Stomach (tissue), 9 donors: ENCODE measurements around the gene SIRT2. TPM values are rescaled to one million over a fixed set of nuclear protein-coding genes. Genes with fewer than 3 reads are reported as not detected.
"Not testable (repeated sequence)": the region's sequence is repeated elsewhere in the genome, so short reads cannot be mapped to it uniquely, and the experiment has no call there.

Source experiments
- DNase-seq, 2 donors: peaks; one replicate each; pipeline versions ENCODE4 v3.0.0 to v3.0.0-alpha.2; 2013 to 2019
- H3K27ac ChIP-seq, 5 donors: fragments of 200-600 bp in 4 of 5; sonication (generic) in 4 of 5; one replicate each; pipeline ENCODE4 v1.5.1; 2013 to 2019; ENCODE audit warnings: mild to moderate bottlenecking in 1 of 5, moderate library complexity in 1 of 5
- H3K27me3 ChIP-seq, 3 donors: fragments of 200-600 bp; sonication (generic); one replicate each; pipeline ENCODE4 v1.5.1; 2017 to 2019; ENCODE audit warnings: mixed run types in 1 of 3
- H3K36me3 ChIP-seq, 4 donors: fragments of 200-600 bp; sonication (generic); 1 replicate in 3 of 4; 2 replicates in 1 of 4; pipeline ENCODE4 v1.5.1; 2016 to 2019
- H3K4me1 ChIP-seq, 4 donors: fragments of 200-600 bp; sonication (generic); one replicate each; pipeline ENCODE4 v1.5.1; 2016 to 2019
- H3K4me3 ChIP-seq, 4 donors: fragments of 200-600 bp; sonication (generic) in 3 of 4; one replicate each; pipeline ENCODE4 v1.5.1; 2016 to 2019; ENCODE audit warnings: mild to moderate bottlenecking in 1 of 4
- H3K9me3 ChIP-seq, 4 donors: fragments of 200-600 bp; sonication (generic); one replicate each; pipeline ENCODE4 v1.5.1; 2016 to 2019
- EP300 ChIP-seq: sonication (generic); formaldehyde crosslinking; IDR thresholded peaks from one replicate; pipeline ENCODE4 v1.6.1; 2017; ENCODE audit warnings: antibody characterized with exemption
- POLR2A ChIP-seq, 4 donors: fragments of 450-650 bp; IDR thresholded peaks; one replicate each; pipeline ENCODE4 v1.6.1; 2016; ENCODE audit warnings: antibody characterized with exemption in 4 of 4, control low read depth in 2 of 4, mild to moderate bottlenecking in 1 of 4, moderate library complexity in 1 of 4
- POLR2AphosphoS5 ChIP-seq, 3 donors: sonication (generic); formaldehyde crosslinking; IDR thresholded peaks; one replicate each; pipeline ENCODE4 v1.6.1; 2016; ENCODE audit warnings: antibody characterized with exemption in 3 of 3
- WGBS, 5 donors: extraction: QIAGEN DNeasy Blood & Tissue Kit in 3 of 5; methylation state at CpG; one replicate each; pipeline versions ENCODE4 v1.1.5 to v1.1.7; 2013 to 2018; 5-methylcytosine and 5-hydroxymethylcytosine counted together
- intact Hi-C: fragments of 100-400 bp; cut with DNase I; formaldehyde crosslinking; loops from one replicate; pipeline ENCODE4 v1.15.1; 2023; ENCODE audit warnings: low total_unique reads
- polyA plus RNA-seq, 3 donors: library from polyadenylated mRNA; stranded (reverse); fragments of 200-250 nt; gene quantifications; one replicate each; pipeline ENCODE4 v1.2.3, GENCODE V29; 2013
- total RNA-seq, 5 donors: library from RNA; depleted of rRNA; stranded (reverse); fragments of >200 nt; gene quantifications; one replicate each; pipeline versions ENCODE4 v1.1.0 to v1.2.3, GENCODE V29; 2014 to 2016
- TF ChIP-seq, protein P1 (sequence below), 7 experiments: fragments of 450-650 bp in 4 of 7; fragments of 200-600 bp in 3 of 7; sonication (generic) in 3 of 7; IDR thresholded peaks; one replicate each; pipeline ENCODE4 v1.5.1; 2016 to 2019; ENCODE audit warnings: antibody characterized with exemption in 7 of 7, control low read depth in 2 of 7, mild to moderate bottlenecking in 1 of 7
- donor health status: healthy with polysubstance abuse.
- donor health status: Bipolar disorder and iron deficiency.
- donor health status: healthy.

SIRT2 gene
- total and polyA plus RNA-seq, 8 donors, result 21.1 to 764 (median 34.3) TPM

DNA sequence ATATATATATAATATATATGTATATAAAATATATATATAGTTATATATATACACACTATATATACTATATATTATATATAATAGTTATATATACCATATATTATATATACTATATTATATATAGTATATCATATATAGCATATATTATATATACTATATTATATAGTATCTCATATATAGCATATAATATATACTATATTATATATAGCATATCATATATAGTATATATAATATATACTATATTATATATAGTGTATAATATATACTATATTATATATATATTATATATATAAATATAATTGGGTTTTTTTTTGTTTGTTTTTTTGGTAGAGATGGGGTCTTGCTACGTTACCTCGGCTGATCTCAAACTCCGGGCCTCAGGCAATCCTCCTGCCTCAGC, 38.0 kb downstream of the SIRT2 start:
- intact Hi-C loops, result no loop called here
- Histone ChIP-seq H3K4me1 (peaks cover 7 to 46% (median 38%) of the 10 kb centered on the region in 4 donors), H3K4me3 (no peak overlapping the region), H3K9me3 (no peaks in the 10 kb centered on the region), H3K36me3 (no peaks in the 10 kb centered on the region), H3K27ac (no peak overlapping the region), H3K27me3 (no peaks in the 10 kb centered on the region)
- WGBS, 5 donors, result 90 to 100% (median 98%) methylated on average over 3 of the region's 3 CpGs
- no peak for DNase-seq
- TF ChIP-seq, protein P1, sequence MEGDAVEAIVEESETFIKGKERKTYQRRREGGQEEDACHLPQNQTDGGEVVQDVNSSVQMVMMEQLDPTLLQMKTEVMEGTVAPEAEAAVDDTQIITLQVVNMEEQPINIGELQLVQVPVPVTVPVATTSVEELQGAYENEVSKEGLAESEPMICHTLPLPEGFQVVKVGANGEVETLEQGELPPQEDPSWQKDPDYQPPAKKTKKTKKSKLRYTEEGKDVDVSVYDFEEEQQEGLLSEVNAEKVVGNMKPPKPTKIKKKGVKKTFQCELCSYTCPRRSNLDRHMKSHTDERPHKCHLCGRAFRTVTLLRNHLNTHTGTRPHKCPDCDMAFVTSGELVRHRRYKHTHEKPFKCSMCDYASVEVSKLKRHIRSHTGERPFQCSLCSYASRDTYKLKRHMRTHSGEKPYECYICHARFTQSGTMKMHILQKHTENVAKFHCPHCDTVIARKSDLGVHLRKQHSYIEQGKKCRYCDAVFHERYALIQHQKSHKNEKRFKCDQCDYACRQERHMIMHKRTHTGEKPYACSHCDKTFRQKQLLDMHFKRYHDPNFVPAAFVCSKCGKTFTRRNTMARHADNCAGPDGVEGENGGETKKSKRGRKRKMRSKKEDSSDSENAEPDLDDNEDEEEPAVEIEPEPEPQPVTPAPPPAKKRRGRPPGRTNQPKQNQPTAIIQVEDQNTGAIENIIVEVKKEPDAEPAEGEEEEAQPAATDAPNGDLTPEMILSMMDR (IDR thresholded peaks at IDR 0.05), result no peak
- no peak for TF ChIP-seq POLR2A (IDR thresholded peaks at IDR 0.05)
- TF ChIP-seq POLR2AphosphoS5 (IDR thresholded peaks at IDR 0.05), result no peak
- no peak for TF ChIP-seq EP300

DNA sequence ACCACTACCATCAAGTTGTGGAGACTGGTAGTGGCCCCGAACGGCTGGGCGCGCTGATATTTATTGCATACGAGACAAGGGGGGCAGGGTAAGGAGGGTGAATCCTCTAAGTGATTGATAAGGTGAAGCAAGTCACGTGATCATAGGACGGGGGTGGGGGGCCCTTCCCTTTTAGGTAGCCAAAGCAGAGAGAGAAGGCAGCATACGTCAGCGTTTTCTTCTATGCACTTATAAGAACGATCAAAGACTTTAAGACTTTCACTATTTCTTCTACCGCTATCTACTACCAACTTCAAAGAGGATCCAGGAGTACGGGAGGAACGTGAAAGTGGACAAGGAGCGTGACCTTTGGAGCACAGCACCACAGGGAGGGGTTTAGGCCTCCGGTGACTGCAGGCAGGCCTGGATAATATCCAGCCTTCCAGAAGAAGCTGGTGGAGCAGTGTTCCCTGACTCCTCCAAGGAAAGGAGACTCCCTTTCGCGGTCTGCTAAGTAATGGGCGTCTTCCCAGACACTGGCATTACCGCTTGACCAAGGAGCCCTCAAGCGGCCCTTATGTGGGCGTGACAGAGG, 39.7 kb downstream of the SIRT2 start:
- peak overlapping the region in 1 of 5 donors; percentile 20 for H3K27ac ChIP-seq
- H3K4me3 ChIP-seq, H3K36me3 ChIP-seq, DNase-seq, H3K27me3 ChIP-seq, H3K9me3 ChIP-seq, intact Hi-C loops: not testable (repeated sequence)
- H3K4me1 ChIP-seq, result peaks cover 7 to 34% (median 31%) of the 10 kb centered on the region in 4 donors
- WGBS, 5 donors, result 61 to 70% (median 64%) methylated on average over 21 of the region's 21 CpGs

DNA sequence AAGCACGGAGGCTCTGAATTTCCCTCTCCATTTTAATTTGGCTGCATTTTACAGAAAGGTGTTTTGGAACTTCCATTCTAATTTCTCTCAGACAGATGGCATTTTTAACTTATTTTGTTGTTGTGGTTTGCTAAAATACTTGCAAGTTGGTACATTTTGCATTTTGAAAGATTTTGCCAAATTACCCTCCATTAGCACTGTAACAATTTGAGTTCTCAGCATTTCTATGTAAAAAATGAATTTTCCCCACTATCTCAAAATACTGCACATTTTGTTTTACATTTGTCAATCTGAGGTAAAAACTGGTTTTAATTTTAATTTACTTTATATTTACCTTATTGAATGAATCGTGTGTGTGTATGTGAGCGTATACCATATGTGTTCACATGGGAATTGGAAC, 42.6 kb downstream of the SIRT2 start:
- DNase-seq, result no peak
- Histone ChIP-seq H3K27me3 (no peaks in the 10 kb centered on the region), H3K4me1 (peaks cover 5 to 24% (median 15%) of the 10 kb centered on the region in 4 donors), H3K9me3 (no peaks in the 10 kb centered on the region), H3K4me3 (no peak overlapping the region), H3K36me3 (no peaks in the 10 kb centered on the region), H3K27ac (peak overlapping the region in 1 of 5 donors; percentile 56)
- 76 to 88% (median 82%) methylated on average over 3 of the region's 3 CpGs for WGBS, 5 donors
- intact Hi-C loops, result no loop called here
- no peak for TF ChIP-seq EP300
- no peak for TF ChIP-seq POLR2AphosphoS5 (IDR thresholded peaks at IDR 0.05)
- TF ChIP-seq POLR2A (IDR thresholded peaks at IDR 0.05), result no peak
- TF ChIP-seq, protein P1 (IDR thresholded peaks at IDR 0.05), result no peak

DNA sequence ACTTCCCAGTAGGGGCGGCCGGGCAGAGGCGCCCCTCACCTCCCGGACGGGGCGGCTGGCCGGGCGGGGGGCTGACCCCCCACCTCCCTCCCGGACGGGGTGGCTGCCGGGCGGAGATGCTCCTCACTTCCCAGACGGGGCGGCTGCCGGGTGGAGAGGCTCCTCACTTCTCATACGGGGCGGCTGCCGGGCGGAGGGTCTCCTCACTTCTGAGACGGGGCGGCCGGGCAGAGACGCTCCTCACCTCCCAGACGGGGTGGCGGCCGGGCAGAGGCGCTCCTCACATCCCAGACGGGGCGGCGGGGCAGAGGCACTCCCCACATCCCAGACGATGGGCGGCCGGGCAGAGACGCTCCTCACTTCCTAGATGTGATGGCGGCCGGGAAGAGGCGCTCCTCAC, 43.7 kb downstream of the SIRT2 start:
- H3K36me3 ChIP-seq, intact Hi-C loops, H3K27ac ChIP-seq, H3K9me3 ChIP-seq, H3K4me3 ChIP-seq, DNase-seq, H3K27me3 ChIP-seq: not testable (repeated sequence)
- 90 to 99% (median 97%) methylated on average over 6 to 25 of the region's 37 CpGs for WGBS, 5 donors
- H3K4me1 ChIP-seq, result peaks cover 14 to 28% (median 22%) of the 10 kb centered on the region in 4 donors

DNA sequence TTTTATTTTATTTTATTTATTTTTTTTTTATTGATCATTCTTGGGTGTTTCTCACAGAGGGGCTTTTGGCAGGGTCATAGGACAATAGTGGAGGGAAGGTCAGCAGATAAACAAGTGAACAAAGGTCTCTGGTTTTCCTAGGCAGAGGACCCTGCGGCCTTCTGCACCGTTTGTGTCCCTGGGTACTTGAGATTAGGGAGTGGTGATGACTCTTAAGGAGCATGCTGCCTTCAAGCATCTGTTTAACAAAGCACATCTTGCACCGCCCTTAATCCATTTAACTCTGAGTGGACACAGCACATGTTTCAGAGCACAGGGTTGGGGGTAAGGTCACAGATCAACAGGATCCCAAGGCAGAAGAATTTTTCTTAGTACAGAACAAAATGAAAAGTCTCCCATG, 44.5 kb downstream of the SIRT2 start:
- H3K27ac ChIP-seq, H3K27me3 ChIP-seq, intact Hi-C loops, H3K9me3 ChIP-seq, DNase-seq, H3K4me3 ChIP-seq, H3K36me3 ChIP-seq: not testable (repeated sequence)
- H3K4me1 ChIP-seq, result peaks cover 14 to 30% (median 21%) of the 10 kb centered on the region in 4 donors
- 42 to 78% (median 60%) methylated on average over 2 to 3 of the region's 3 CpGs for WGBS, 5 donors

DNA sequence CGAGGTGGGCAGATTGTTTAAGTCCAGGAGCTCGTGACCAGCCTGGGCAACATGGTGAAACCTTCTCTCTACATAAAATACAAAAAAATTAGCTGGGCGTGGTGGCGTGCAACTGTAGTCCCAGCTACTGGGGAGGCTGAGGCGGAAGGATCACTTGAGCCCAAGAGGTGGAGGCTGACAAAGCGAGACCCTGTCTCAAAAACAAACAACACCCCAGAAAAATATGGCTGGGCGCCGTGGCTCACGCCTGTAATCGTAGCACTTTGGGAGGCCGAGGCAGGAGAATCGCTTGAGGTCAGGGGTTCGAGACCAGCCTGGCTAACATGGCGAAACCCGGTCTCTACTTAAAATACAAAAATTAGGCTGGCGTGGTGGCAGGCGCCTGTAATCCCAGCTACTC, 46.2 kb downstream of the SIRT2 start:
- H3K27me3 ChIP-seq, result no peaks in the 10 kb centered on the region
- peak overlapping the region in 3 of 5 donors; percentile 99 to 100 (median 100) for H3K27ac ChIP-seq
- peak overlapping the region in 3 of 4 donors; percentile 65 to 84 (median 67) for H3K4me3 ChIP-seq
- intact Hi-C loops, result no loop called here
- no peak for TF ChIP-seq POLR2AphosphoS5 (IDR thresholded peaks at IDR 0.05)
- no peak for TF ChIP-seq EP300
- TF ChIP-seq, protein P1 (IDR thresholded peaks at IDR 0.05), result no peak
- no peak for TF ChIP-seq POLR2A (IDR thresholded peaks at IDR 0.05)
- DNase-seq, result no peak
- H3K36me3 ChIP-seq, result peaks cover 0 to 2% (median 0%) of the 10 kb centered on the region in 4 donors
- 87 to 92% (median 87%) methylated on average over 17 of the region's 17 CpGs for whole genome bisulfite sequencing, 5 donors
- H3K9me3 ChIP-seq, result no peaks in the 10 kb centered on the region
- H3K4me1 ChIP-seq, result peaks cover 22 to 37% (median 28%) of the 10 kb centered on the region in 4 donors
